ENCODE results near the gene CAPRIN1.

Gene CAPRIN1

GRCh38 chr11:34051349-34052035 lies at the start of gene CAPRIN1:
Gene CAPRIN1, plus strand, starts transcription at chr11:34051731. Its CDS starts 690 bp downstream, at chr11:34052421.
- TF ChIP-seq, protein P1, sequence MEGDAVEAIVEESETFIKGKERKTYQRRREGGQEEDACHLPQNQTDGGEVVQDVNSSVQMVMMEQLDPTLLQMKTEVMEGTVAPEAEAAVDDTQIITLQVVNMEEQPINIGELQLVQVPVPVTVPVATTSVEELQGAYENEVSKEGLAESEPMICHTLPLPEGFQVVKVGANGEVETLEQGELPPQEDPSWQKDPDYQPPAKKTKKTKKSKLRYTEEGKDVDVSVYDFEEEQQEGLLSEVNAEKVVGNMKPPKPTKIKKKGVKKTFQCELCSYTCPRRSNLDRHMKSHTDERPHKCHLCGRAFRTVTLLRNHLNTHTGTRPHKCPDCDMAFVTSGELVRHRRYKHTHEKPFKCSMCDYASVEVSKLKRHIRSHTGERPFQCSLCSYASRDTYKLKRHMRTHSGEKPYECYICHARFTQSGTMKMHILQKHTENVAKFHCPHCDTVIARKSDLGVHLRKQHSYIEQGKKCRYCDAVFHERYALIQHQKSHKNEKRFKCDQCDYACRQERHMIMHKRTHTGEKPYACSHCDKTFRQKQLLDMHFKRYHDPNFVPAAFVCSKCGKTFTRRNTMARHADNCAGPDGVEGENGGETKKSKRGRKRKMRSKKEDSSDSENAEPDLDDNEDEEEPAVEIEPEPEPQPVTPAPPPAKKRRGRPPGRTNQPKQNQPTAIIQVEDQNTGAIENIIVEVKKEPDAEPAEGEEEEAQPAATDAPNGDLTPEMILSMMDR (IDR thresholded peaks at IDR 0.05) = no peak

- TF ChIP-seq, protein P1 (IDR thresholded peaks at IDR 0.05) = no peak
These were observed 49.1 kb upstream of the CAPRIN1 start for GRCh38 chr11:34002420-34002819.

DNA sequence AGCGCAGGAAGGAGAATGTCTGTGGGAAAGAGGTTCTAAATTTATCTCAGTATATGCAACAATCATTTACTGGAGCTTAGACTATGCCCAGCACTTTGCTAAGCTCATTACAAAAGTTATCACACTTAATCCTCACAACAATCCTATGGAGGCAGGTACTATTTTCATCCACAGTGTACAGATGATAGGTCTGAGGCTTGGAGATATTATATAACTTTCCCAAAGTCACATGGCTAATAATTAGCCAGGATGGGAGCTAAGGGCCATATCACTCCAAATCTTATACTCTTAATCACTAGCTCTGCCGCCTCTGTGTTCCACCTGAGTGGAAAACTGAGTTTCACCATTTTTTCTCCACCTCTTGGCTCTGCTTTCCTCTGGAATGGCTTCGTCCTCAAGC lies 47.3 kb upstream of the CAPRIN1 start:
- TF ChIP-seq, protein P1 (IDR thresholded peaks at IDR 0.05) = no peak

- TF ChIP-seq, protein P1 (IDR thresholded peaks at IDR 0.05) = no peak
These were observed 44.7 kb upstream of the CAPRIN1 start for GRCh38 chr11:34006876-34007275.

- TF ChIP-seq, protein P1 (IDR thresholded peaks at IDR 0.05) = no peak
These were observed 38.8 kb upstream of the CAPRIN1 start for GRCh38 chr11:34012734-34013133.

DNA sequence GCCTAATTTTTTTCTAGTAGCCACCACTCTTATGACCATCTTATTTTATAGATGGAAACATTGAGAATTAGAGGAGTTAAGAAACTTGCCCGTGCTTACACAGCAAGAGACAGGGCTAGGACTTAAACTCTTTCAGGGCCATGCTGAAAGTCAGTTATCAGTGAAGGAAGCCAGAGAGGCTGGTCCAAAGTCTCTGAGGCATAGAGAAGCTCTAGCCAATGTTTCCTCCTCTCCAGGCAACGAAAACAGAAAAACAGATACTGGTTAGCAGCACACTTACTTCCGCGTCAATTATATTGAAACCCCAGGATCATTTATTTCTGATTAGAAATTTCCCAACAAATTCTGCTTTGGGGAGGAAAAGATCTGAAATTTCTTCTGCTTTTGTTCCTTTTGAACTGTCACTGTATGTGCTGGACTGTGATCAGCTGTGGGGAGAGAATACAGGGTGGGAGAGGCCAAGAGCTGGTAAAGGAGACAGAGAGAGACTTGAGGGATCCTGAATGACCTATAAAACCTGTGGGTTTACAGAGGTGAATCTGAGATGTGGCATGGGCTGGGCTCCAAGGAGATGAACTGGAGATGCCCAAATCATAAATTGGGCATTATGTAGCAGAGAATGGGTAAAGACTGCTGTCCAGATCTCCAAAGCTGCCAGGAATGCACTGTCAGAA lies 37.5 kb upstream of the CAPRIN1 start:
- TF ChIP-seq, protein P1 (IDR thresholded peaks at IDR 0.05) = no peak

DNA sequence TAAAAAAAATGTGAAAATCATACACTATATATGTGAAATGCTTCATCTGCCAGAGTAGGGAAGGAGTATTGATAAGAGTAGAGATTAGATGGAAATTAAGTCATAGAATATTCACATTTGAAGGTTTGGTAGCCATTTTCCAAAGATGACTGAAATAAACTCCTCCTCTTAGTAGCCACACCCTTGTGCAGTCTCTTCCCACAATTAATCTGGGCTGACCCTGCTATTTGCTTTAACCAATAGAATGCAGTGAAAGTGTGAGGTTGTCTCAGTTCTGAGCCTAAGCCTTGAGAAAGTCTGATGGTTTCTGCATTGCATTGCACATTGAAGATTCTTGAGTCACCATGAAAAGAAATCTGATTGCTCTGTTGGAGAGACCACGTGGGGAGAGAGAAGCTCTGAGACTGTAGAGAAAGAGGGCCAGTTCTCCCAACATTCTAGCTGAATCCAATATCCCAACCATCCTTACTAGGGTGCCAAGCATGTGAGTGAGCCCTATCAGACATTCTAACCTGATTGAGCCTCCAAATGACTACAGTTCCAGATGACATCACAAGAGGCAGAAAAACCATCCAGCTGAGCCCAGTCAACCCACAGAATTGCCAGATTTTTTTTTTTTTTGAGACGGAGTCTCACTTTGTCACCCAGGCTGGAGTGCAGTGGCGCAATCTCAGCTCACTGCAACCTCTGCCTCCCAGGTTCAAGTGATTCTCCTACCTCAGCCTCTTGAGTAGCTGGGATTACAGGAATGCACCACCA lies 29.4 kb upstream of the CAPRIN1 start:
- TF ChIP-seq, protein P1 (IDR thresholded peaks at IDR 0.05) = no peak

Measured in LNCAP (cell line).